ENCODE measurements around the gene TNFRSF18. TPM values are rescaled to one million over a fixed set of nuclear protein-coding genes. Genes with fewer than 3 reads are reported as not detected.

Gene TNFRSF18
- total RNA-seq, 4 donors from 2014 or later = 0.49 to 0.67 TPM; not detected in 2

DNA sequence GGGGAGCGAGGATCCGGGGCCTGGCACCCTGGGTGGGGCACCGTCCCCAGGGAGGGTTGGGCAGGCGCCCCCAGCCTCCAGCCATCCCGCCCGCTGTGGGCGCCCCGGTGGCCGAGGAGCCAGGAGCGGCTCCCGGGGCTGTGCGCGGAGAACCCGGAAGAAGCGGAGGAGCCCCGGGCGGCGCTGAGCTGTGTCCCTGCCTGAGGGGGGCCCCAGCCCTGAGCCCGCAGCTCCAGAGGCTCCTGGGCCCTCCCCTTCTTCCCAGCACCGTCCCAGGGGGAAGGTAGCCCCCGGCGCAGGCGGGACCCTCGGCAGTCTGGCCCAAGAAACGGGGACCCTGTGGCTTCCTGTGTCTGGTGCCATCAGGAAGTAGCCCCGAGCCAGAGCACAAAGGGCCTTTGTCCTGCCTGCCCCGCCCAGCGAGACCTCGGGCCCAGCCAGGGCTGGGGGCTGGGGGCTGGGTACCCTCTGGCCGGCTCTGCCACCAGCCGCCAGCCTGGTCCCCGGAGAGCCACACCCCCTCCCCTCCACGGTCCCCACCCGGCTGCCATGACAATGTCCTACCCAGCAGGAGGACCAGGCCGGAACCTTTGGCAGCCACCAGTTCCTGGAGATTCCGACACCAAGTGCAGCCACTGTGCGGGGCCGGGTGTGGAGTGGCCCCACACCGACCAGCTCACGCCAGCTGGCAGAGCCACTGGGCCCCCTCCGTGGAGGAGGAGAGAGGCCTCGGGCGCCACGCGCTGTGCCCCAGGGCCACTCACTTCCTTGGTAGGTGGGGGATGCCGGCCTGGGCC, 48.3 kb downstream of the TNFRSF18 start:
- WGBS, 2 donors = 40 to 49% methylated on average over 6 to 14 of the region's 46 CpGs
- H3K36me3 ChIP-seq = no peaks in the 10 kb centered on the region
- no peak for TF ChIP-seq POLR2A (IDR thresholded peaks at IDR 0.05)
- TF ChIP-seq, protein P1, sequence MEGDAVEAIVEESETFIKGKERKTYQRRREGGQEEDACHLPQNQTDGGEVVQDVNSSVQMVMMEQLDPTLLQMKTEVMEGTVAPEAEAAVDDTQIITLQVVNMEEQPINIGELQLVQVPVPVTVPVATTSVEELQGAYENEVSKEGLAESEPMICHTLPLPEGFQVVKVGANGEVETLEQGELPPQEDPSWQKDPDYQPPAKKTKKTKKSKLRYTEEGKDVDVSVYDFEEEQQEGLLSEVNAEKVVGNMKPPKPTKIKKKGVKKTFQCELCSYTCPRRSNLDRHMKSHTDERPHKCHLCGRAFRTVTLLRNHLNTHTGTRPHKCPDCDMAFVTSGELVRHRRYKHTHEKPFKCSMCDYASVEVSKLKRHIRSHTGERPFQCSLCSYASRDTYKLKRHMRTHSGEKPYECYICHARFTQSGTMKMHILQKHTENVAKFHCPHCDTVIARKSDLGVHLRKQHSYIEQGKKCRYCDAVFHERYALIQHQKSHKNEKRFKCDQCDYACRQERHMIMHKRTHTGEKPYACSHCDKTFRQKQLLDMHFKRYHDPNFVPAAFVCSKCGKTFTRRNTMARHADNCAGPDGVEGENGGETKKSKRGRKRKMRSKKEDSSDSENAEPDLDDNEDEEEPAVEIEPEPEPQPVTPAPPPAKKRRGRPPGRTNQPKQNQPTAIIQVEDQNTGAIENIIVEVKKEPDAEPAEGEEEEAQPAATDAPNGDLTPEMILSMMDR (IDR thresholded peaks at IDR 0.05) = no peak
- peaks cover 17 to 27% of the 10 kb centered on the region in 2 donors for H3K4me1 ChIP-seq
- H3K4me3 ChIP-seq (replicated peaks in 1 of 3) = peak overlapping the region; percentile 39 to 81 (median 74)
- peak overlapping the region; percentile 84 to 99 (median 96) for H3K27ac ChIP-seq
- no peaks in the 10 kb centered on the region for H3K27me3 ChIP-seq
- no peaks in the 10 kb centered on the region for H3K9me3 ChIP-seq
- intact Hi-C loops (cut with DNase I) = no loop called here
- peak; percentile 52 to 58 for DNase-seq

DNA sequence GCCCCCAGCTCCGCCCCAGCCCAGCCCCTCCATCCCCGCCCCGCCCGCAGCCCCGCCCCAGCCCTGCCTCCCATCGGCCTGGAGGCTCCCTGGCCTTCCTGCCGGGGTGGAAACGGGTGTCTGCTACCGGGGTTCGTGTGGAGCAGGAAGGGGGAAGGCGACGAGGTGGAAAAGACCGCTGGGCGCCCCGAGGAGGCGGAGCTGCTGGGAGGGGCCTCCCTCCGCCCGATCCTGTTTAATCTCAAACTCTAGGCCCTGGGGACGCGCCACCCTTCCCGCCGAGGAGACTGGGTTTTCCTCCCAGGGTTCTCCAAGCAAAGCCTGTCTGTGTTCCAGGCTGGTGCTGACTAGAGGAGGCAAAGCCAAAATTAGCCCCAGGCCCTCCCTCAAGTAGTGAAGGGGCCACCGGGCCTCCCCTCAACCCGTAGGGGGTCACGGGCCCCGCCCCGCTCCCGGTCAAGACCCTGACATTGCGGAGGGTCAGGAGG, 48.9 kb downstream of the TNFRSF18 start:
- peaks cover 16 to 27% of the 10 kb centered on the region in 2 donors for H3K4me1 ChIP-seq
- peak; percentile 82 to 86 for DNase-seq
- H3K27ac ChIP-seq = peak overlapping the region; percentile 84 to 99 (median 96)
- 3% methylated on average over 15 of the region's 29 CpGs; no CpG with 5 or more reads in 1 of the 2 donors for WGBS, 2 donors
- TF ChIP-seq, protein P1 (IDR thresholded peaks at IDR 0.05) = no peak
- peak in 1 of 2 donors; percentile 79 for TF ChIP-seq POLR2A (IDR thresholded peaks at IDR 0.05)
- intact Hi-C loops (cut with DNase I) = no loop called here
- H3K4me3 ChIP-seq (replicated peaks in 1 of 3) = peak overlapping the region; percentile 39 to 81 (median 74)
- H3K36me3 ChIP-seq = no peaks in the 10 kb centered on the region
- no peaks in the 10 kb centered on the region for H3K9me3 ChIP-seq
- H3K27me3 ChIP-seq = no peaks in the 10 kb centered on the region

DNA sequence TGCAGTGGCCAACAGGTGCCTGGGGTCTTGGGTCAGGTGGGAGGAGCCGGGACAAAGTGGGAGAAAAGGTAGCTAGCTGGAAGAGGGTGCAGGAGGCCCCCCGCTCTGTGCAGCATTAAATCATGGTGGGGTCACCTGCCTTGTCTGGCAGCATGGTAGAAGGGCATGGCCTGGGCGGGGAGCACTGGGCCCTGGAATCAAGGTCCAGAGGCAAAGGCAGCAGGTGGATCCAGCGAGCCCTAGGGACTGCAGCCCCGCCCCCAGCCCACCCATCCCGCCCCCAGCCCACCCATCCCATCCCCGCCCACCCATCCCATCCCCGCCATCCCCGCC, 49.4 kb downstream of the TNFRSF18 start:
- Histone ChIP-seq H3K9me3 (no peaks in the 10 kb centered on the region), H3K36me3 (no peaks in the 10 kb centered on the region), H3K4me3 (replicated peaks in 1 of 3) (no peak overlapping the region), H3K4me1 (peaks cover 11 to 22% of the 10 kb centered on the region in 2 donors), H3K27ac (no peak overlapping the region), H3K27me3 (no peaks in the 10 kb centered on the region)
- TF ChIP-seq, protein P1 (IDR thresholded peaks at IDR 0.05) = no peak
- TF ChIP-seq POLR2A (IDR thresholded peaks at IDR 0.05) = no peak
- peak in 1 of 2 donors; percentile 12 for DNase-seq
- 79 to 90% methylated on average over 3 to 4 of the region's 9 CpGs for WGBS, 2 donors
- intact Hi-C loops (cut with DNase I) = no loop called here

DNA sequence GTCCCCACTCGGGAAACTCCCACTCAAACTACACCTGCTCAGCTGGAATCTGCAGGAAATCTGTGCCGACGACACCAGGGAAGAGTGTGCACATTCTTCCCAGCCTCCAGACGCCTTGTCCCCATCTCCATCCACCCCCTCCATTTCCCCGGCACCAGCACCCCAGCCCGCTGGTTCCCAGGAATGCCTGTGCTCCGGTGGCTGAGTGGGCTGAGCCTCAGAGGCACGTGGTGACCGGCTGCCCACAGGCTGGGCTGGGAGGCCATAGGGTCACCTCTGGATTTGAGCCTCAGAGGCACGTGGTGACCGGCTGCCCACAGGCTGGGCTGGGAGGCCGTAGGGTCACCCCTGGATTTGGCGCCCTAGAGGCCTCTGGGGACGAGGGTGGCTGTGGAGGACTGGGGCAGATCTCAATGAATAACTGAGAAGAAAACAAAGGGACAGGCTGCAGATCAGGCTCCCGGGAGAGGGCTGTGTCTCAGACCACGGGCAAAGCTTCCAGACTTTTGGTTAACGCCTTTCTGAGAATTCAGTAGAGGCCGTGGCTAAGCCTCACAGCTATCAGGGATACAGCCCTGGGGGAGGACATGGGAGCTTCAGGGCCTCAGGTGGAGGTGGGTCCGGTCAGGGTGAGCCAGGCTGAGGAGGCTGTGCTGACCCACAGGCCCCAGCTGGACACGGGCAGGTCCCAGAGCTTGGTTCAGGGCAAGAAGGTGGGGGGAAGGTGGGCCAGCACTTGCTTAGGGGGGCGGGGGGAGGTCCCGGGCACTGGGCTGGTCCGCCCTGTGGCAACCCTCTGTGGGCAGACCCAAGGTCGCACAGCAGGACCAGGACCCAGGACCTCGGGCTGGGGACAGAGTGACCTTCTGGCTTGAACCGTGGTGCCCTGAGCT, 50.0 kb downstream of the TNFRSF18 start:
- Histone ChIP-seq H3K27ac (no peak overlapping the region), H3K4me3 (replicated peaks in 1 of 3) (no peak overlapping the region)
- intact Hi-C loops (cut with DNase I) = no loop called here

More for the DNA sequence above, 50.0 kb downstream of the TNFRSF18 start:
- peaks cover 10 to 21% of the 10 kb centered on the region in 2 donors for H3K4me1 ChIP-seq
- H3K27me3 ChIP-seq = no peaks in the 10 kb centered on the region
- no peaks in the 10 kb centered on the region for H3K9me3 ChIP-seq
- no peaks in the 10 kb centered on the region for H3K36me3 ChIP-seq
- 65 to 69% methylated on average over 20 to 23 of the region's 26 CpGs for WGBS, 2 donors
- TF ChIP-seq POLR2A (IDR thresholded peaks at IDR 0.05) = no peak
- TF ChIP-seq, protein P1 (IDR thresholded peaks at IDR 0.05) = no peak
- peak; percentile 67 to 73 for DNase-seq

Measured in thyroid gland (tissue), 4 donors.